ENCODE measurements around the gene NFE2L1.
"Not testable (repeated sequence)": the region's sequence is repeated elsewhere in the genome, so short reads cannot be mapped to it uniquely, and the experiment has no call there.

Gene NFE2L1

GRCh38 chr17:48023400-48024148 lies 24.6 kb upstream of the NFE2L1 start:
- DNase-seq (ENCODE audit: low read depth in 2 of 2): no peak

DNA sequence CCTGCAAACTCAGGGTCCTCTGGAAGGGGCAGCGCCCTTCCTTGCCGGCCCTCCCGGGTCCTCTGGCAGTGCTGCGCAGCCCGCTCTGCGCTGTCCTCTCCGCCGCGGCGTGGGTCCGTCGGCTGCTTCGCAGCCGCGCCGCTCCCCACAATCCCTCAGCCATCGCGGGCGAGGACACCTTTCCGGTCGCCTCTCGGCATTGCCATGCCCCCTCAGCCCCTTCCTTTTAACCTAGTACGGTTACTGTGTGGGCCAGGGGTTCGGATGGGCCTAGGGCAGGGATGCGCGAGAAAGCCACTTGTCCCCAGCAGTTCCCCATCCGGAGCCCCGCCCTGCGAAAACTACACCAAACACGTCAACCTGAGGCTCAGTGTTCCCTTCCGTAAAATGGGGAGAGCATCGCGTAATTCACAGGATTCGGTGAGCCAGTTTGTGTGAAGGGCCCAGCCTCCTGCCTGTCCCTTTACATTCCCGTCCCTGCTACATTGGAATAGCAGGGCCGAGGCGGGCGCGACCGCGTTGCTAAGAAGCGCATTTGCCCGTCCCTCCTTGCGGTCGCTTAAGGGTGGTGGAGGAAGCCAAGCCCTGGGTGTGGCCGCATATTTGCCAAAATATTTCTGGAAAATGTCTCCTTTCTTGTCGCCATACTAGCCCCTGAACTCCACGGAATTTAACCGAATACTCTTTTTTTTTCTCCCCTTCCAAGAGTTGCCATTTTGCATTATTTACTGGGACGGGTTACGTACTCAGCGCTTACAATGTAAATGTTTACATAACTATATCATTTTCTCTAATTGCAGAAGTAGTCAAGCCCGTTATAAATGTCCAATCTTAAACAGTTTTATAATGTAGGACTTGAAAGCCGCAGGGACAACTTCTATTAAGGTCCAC lies 23.8 kb upstream of the NFE2L1 start:
- DNase-seq (ENCODE audit: low read depth in 2 of 2): no peak

GRCh38 chr17:48025040-48025903 lies 22.9 kb upstream of the NFE2L1 start:
- DNase-seq (ENCODE audit: low read depth in 2 of 2): peak; percentile 96 to 98

DNA sequence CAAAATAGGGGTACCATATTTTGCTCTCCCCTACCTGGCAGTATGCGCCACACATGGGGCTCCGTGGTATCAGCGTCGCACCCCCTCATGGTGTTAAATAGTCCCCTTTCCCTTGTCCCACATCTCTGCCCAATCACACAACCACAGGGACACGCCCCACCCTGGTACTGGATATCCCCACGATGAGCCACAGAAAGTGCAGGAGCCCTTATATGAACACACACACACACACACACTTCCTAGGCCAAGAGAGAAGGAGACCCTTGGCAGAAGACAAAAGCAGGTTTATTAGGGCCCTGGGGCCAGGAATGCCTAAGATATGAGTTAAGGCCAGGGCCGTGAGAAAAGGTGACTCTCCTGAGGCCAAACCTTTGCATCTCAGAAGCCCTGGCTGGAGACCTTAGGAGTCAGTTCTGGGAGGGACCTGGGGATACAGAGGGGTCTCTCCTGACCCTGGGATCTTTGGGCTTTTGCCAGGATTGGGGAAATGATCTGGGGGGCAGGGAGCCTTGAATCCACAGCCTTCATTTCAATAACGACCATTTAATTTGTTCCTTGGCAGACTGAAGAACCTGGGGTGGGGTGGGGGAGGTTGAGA lies 22.2 kb upstream of the NFE2L1 start:
- no peak for DNase-seq (ENCODE audit: low read depth in 2 of 2)

DNA sequence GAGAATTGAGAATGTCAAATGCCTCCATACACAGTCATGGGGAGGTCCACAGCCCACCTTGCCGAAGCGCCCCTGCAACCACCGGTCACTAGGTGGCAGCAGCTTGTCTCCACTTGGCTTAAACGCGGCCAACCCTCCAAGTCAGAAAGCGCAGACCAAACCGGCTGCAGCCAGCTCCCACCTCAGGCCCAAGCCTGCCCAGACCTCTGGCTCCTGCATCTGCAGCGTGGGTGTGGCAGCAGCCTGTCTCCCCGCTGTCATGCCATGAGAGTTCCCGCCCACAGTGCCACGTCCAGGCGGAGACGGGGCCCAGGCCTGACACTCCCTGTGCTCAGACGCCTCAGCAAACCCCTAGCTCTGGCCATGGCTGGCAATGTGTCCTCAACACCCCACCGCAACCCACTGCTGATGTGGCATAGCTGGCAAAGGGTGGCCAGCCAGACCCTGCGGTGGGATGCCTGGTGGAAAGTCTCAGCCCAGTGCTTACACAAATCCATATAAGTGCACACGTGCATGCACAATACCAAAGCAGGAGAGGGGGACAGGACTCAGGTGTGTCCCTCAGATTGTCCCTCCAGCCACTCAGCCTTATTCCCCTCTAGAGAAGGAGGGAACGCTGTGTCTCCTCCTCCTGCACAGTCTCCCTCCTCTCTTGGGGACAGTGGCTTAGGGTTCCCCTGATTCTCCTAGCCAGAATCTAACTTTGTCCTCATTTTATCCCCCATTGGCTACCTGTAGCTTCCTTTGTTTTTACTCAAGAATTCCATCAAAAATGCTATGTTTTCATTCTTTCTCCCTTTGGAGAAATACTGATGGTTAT lies 21.4 kb upstream of the NFE2L1 start:
- DNase-seq (ENCODE audit: low read depth in 2 of 2): peak in 1 of 2 donors; percentile 56

GRCh38 chr17:48027322-48027981 lies 20.7 kb upstream of the NFE2L1 start:
- DNase-seq (ENCODE audit: low read depth in 2 of 2): no peak

DNA sequence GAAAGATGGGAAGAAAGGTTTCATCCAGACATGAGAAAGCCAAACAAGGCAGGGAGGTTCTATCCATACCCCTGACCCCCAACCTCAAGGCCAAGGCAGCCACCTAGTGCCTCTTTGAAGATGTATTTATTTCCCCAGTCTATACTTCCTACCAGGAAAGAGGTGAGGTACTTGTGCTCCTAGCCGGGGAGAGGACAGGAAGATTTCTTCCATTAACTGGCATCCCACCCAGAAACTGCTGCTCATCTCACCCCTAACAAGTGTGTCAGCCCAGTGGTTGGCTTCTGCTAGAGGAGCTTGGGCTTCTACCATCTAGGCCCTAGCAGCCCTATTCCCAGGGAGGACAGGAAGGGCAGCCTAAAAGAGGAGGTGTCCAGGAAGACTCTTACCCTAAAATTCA lies 19.4 kb upstream of the NFE2L1 start:
- DNase-seq (ENCODE audit: low read depth in 2 of 2): no peak

GRCh38 chr17:48030531-48030930 lies 17.6 kb upstream of the NFE2L1 start:
- DNase-seq (ENCODE audit: low read depth in 2 of 2): no peak

DNA sequence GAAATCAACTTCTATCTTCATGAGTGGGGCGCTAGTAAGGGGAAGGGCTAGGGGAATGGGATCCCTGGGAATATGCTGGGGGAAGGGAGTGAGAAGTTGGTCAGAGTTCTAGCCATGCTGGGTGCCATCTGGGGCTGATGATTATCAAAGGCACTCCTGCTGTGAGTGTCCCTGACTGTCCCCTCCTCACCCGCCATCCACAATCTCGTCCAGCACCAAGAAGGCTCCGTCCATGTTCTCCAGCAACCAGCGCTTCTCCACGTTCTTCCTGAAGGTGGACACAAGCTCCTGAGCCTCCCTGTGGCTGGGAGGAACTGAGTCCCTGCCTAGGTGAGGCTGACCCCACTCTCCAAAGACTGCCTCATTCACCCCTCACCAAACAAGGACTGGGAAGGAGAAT lies 16.2 kb upstream of the NFE2L1 start:
- no peak for DNase-seq (ENCODE audit: low read depth in 2 of 2)

DNA sequence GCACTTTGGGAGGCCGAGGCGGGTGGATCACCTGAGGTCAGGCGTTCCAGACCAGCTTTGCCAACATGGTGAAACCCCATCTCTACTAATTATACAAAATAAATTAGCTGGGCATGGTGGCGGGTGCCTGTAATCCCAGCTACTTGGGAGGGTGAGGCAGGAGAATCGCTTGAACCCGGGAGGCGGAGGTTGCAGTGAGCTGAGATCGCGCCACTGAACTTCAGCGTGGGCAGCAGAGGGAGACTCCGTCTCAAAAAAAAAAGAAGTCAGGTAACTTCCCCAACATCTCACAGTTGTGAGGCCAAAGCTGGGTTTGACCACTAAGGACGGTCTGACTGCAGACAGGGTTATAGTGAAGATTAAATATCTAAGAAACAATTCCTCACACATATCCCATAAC lies 13.4 kb upstream of the NFE2L1 start:
- not testable (repeated sequence) for DNase-seq (ENCODE audit: low read depth in 2 of 2)

DNA sequence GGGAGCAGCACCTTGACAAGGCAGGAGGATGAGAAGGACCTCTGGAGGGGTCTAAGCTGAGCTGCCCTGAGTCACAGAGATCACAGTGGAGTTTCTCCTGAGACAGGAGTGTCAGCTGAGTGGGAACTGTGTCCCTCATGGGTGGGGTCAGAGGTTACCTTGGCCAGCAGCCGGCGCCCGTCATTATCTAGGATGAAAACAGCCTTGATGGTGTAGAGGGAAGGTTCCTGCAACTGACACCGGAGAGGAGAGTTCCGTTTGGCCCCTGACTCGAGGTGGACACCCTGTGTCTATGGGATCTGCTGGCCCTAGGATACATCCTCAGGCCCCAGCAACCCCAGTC lies 11.5 kb upstream of the NFE2L1 start:
- DNase-seq (ENCODE audit: low read depth in 2 of 2): no peak

- no peak for DNase-seq (ENCODE audit: low read depth in 2 of 2)
Measured at GRCh38 chr17:48037036-48037837, 10.9 kb upstream of the NFE2L1 start, which contains the start of gene COPZ2. TSS of gene COPZ2 (minus strand) at chr17:48037797. CDS start at chr17:48037777, 20 bp downstream.

DNA sequence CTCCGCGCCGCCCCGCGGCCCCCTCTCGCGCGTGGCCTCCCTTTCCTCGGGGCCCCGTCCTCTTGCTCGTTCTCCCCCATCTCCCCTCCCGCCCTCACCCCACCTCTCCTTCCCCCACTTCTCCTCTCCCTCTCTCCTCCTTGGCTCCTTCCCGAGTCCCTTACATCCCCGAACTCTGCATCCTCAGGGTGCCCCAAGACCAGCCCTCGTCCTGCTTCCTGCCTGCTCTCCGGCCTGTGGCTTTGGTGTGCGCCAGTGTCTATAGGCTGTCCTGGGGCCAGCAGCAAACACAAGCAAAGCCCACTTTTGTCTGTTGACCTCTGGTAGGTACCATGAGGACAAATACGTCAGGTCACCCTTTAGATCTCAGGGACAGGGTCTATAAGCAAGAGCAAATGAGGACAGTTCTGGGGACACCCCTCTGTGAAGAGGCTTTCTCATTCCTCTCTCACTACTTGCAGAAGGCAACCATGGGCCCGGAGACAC lies 10.3 kb upstream of the NFE2L1 start:
- no peak for DNase-seq (ENCODE audit: low read depth in 2 of 2)

- no peak for DNase-seq (ENCODE audit: low read depth in 2 of 2)
Measured at GRCh38 chr17:48038687-48039086, 9.5 kb upstream of the NFE2L1 start.

GRCh38 chr17:48043176-48043575 lies 5.0 kb upstream of the NFE2L1 start:
- no peak for DNase-seq (ENCODE audit: low read depth in 2 of 2)

DNA sequence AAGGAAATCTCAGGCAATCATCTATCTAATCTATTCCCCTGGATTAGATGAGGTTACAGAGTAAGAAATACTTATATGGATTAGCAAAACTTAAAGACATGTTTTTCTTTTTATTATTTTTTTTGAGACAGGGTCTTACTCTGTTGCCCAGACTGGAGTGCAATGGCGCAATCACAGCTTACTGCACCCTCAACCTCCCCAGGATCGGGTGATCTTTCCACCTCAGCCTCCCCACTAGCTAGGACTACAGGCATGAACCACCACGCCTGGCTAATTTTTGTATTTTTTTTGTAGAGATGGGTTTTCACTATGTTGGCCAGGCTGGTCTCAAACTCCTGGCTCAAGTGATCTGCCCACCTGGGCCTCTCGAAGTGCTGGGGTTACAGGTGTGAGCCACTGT lies 3.3 kb upstream of the NFE2L1 start:
- no peak for DNase-seq (ENCODE audit: low read depth in 2 of 2)

GRCh38 chr17:48045316-48046001 lies 2.7 kb upstream of the NFE2L1 start:
- no peak for DNase-seq (ENCODE audit: low read depth in 2 of 2)

DNA sequence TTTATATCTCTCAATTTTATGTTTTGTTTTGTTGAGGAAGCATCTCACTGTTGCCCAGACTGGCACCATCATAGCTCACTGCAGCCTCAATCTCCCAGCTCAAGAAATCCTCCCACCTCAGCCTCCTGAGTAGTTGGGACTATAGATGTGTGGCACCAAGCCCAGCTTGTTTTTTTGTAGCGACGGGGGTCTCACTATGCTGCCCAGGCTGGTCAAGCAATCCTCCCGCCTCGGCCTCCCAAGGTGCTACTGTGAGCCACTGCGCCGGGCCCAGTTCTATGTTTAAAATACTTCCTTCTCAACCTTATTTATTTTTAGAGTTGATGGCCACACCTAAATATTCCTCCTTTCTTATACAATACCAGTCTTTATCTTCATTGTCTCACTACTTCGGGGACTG lies 1.9 kb upstream of the NFE2L1 start:
- no peak for DNase-seq (ENCODE audit: low read depth in 2 of 2)

All from stimulated activated CD4-positive, alpha-beta T cell treated with anti-CD3 and anti-CD28 coated beads, Interleukin-1b, Interleukin-23, amount 100 ng/mL, for 1 hour (primary cell).